Loucy (cell line): ENCODE results near the gene DYNC1H1.

Source experiments
- H2AFZ ChIP-seq: fragments of 200-600 bp; sonication (generic); 2 replicates; pipeline ENCODE4 v1.6.0; 2016; ENCODE audit warnings: antibody characterized with exemption, mild to moderate bottlenecking, low read length, moderate library complexity
- H3F3A ChIP-seq: fragments of 200-600 bp; 2 replicates; pipeline ENCODE4 v1.6.0; 2016; ENCODE audit warnings: antibody characterized with exemption, low read depth, mild to moderate bottlenecking
- H3K27me3 ChIP-seq: fragments of 200-600 bp; sonication (generic); 2 replicates; pipeline ENCODE4 v1.6.1; 2014; ENCODE audit warnings: low read length, mild to moderate bottlenecking; ENCODE audit not compliant: insufficient read depth, poor library complexity, severe bottlenecking
- H3K36me3 ChIP-seq: fragments of 200-600 bp; sonication (generic); 2 replicates; pipeline ENCODE4 v1.6.1; 2016; ENCODE audit warnings: low read length; ENCODE audit not compliant: insufficient read depth
- H3K4me1 ChIP-seq: fragments of 200-600 bp; sonication (generic); 2 replicates; pipeline ENCODE4 v1.5.1; 2014; ENCODE audit warnings: low read length, mild to moderate bottlenecking; ENCODE audit not compliant: insufficient read depth, poor library complexity, severe bottlenecking
- H3K4me2 ChIP-seq: fragments of 200-600 bp; sonication (generic); 2 replicates; pipeline ENCODE4 v1.6.0; 2014; ENCODE audit warnings: antibody characterized with exemption, low read length, low read depth, mild to moderate bottlenecking; ENCODE audit not compliant: poor library complexity, severe bottlenecking
- H3K4me3 ChIP-seq: fragments of 200-600 bp; sonication (generic); 2 replicates; pipeline ENCODE4 v1.5.1; 2014; ENCODE audit warnings: low read length, mild to moderate bottlenecking, mixed read lengths; ENCODE audit not compliant: poor library complexity, severe bottlenecking
- H3K79me2 ChIP-seq: fragments of 200-600 bp; sonication (generic); 2 replicates; pipeline ENCODE4 v1.6.1; 2014; ENCODE audit warnings: low read length; ENCODE audit not compliant: insufficient read depth
- H3K9ac ChIP-seq: fragments of 200-600 bp; sonication (generic); 2 replicates; pipeline ENCODE4 v1.6.0; 2014; ENCODE audit warnings: mild to moderate bottlenecking, low read depth, low read length, moderate library complexity; ENCODE audit not compliant: poor library complexity, severe bottlenecking
- H3K9me2 ChIP-seq: fragments of 200-600 bp; sonication (generic); replicated peaks from 2 replicates; pipeline ENCODE4 v1.6.1; 2016; ENCODE audit warnings: low read depth, low read length, mixed read lengths
- H3K9me3 ChIP-seq: fragments of 200-600 bp; sonication (generic); 2 replicates; pipeline ENCODE4 v1.6.1; 2014; ENCODE audit warnings: mild to moderate bottlenecking, antibody characterized with exemption, low read length, low read depth; ENCODE audit not compliant: insufficient read depth
- H4K20me1 ChIP-seq: fragments of 200-600 bp; sonication (generic); 2 replicates; pipeline ENCODE4 v1.6.0; 2014; ENCODE audit warnings: antibody characterized with exemption, low read length, mild to moderate bottlenecking; ENCODE audit not compliant: insufficient read depth, poor library complexity, severe bottlenecking
- EZH2phosphoT487 ChIP-seq: fragments of 200-600 bp; IDR thresholded peaks from 2 replicates; pipeline ENCODE4 v1.6.1; 2018; ENCODE audit warnings: antibody characterized with exemption, mild to moderate bottlenecking, moderate library complexity, borderline replicate concordance
- TF ChIP-seq, protein P1 (sequence below): fragments of 200-600 bp; sonication (generic); conservative IDR thresholded peaks from 2 replicates; pipeline ENCODE4 v1.5.1; 2014; ENCODE audit warnings: mild to moderate bottlenecking, antibody characterized with exemption, low read length

DYNC1H1 gene

GRCh38 chr14:101992708-101993107 lies 28.3 kb downstream of the DYNC1H1 start:
- peaks cover 92% of the 10 kb centered on the region for H3K36me3 ChIP-seq
- H3F3A ChIP-seq: no peaks in the 10 kb centered on the region
- no peak overlapping the region for H3K9ac ChIP-seq

GRCh38 chr14:101997429-101998336 lies 33.3 kb downstream of the DYNC1H1 start:
- Histone ChIP-seq H3K4me3 (no peak overlapping the region), H3K79me2 (no peaks in the 10 kb centered on the region), H2AFZ (no peak overlapping the region), H3K4me1 (no peaks in the 10 kb centered on the region), H3K9me2 (no peaks in the 10 kb centered on the region), H3K9ac (no peak overlapping the region), H3K4me2 (no peak overlapping the region), H3K9me3 (no peaks in the 10 kb centered on the region), H4K20me1 (peaks cover 4% of the 10 kb centered on the region), H3K36me3 (peaks cover 88% of the 10 kb centered on the region), H3F3A (no peaks in the 10 kb centered on the region), H3K27me3 (no peaks in the 10 kb centered on the region)
- TF ChIP-seq, protein P1, sequence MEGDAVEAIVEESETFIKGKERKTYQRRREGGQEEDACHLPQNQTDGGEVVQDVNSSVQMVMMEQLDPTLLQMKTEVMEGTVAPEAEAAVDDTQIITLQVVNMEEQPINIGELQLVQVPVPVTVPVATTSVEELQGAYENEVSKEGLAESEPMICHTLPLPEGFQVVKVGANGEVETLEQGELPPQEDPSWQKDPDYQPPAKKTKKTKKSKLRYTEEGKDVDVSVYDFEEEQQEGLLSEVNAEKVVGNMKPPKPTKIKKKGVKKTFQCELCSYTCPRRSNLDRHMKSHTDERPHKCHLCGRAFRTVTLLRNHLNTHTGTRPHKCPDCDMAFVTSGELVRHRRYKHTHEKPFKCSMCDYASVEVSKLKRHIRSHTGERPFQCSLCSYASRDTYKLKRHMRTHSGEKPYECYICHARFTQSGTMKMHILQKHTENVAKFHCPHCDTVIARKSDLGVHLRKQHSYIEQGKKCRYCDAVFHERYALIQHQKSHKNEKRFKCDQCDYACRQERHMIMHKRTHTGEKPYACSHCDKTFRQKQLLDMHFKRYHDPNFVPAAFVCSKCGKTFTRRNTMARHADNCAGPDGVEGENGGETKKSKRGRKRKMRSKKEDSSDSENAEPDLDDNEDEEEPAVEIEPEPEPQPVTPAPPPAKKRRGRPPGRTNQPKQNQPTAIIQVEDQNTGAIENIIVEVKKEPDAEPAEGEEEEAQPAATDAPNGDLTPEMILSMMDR: no peak
- no peak for TF ChIP-seq EZH2phosphoT487

More at GRCh38 chr14:101992708-101993107, 28.3 kb downstream of the DYNC1H1 start:
- Histone ChIP-seq H3K4me2 (no peak overlapping the region), H2AFZ (no peak overlapping the region), H3K27me3 (no peaks in the 10 kb centered on the region), H3K9me3 (no peaks in the 10 kb centered on the region), H4K20me1 (no peaks in the 10 kb centered on the region), H3K4me3 (no peak overlapping the region), H3K79me2 (no peaks in the 10 kb centered on the region), H3K4me1 (no peaks in the 10 kb centered on the region), H3K9me2 (no peaks in the 10 kb centered on the region)
- TF ChIP-seq EZH2phosphoT487: no peak
- TF ChIP-seq, protein P1: no peak

DNA sequence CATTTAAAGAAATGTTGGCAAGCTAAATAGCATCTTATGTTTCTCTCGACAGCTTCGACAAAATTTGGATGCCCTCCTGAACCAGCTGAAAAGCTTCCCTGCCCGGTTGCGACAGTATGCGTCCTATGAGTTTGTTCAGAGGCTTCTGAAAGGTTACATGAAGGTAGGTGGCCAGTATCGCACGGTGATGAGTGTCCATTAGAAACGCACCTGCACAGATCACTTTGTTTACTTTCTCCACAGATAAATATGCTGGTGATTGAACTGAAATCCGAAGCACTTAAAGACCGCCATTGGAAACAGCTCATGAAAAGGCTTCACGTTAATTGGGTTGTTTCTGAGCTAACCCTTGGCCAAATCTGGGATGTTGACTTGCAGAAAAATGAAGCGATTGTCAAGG lies 36.5 kb downstream of the DYNC1H1 start:
- Histone ChIP-seq H3K27me3 (no peaks in the 10 kb centered on the region), H3K4me3 (no peak overlapping the region), H3K4me2 (no peak overlapping the region), H3F3A (no peaks in the 10 kb centered on the region), H3K4me1 (no peaks in the 10 kb centered on the region), H3K79me2 (no peaks in the 10 kb centered on the region), H2AFZ (no peak overlapping the region), H3K9ac (no peak overlapping the region), H3K36me3 (peaks cover 86% of the 10 kb centered on the region; the same call in 1 of the 2 replicates), H3K9me3 (no peaks in the 10 kb centered on the region), H4K20me1 (peaks cover 4% of the 10 kb centered on the region), H3K9me2 (no peaks in the 10 kb centered on the region)
- no peak for TF ChIP-seq EZH2phosphoT487
- TF ChIP-seq, protein P1: no peak
